Mucosa of rectum (tissue), 2 donors: ENCODE data around the gene RAD50.

Source experiments
- H3K27ac ChIP-seq, 2 donors: one replicate each; pipeline ENCODE4 v1.7.0; 2013; ENCODE audit warnings: inconsistent platforms in 2 of 2, low read depth in 2 of 2, low read length in 2 of 2
- H3K27me3 ChIP-seq, 2 donors: one replicate each; pipeline ENCODE4 v1.7.0; 2013; ENCODE audit warnings: low read length in 2 of 2; ENCODE audit not compliant: control insufficient read depth in 2 of 2, insufficient read depth in 2 of 2
- H3K36me3 ChIP-seq, 2 donors: one replicate each; pipeline ENCODE4 v1.7.0; 2013; ENCODE audit warnings: low read length in 2 of 2; ENCODE audit not compliant: control insufficient read depth in 2 of 2, insufficient read depth in 2 of 2
- H3K4me1 ChIP-seq, 2 donors: one replicate each; pipeline ENCODE4 v1.7.0; 2013; ENCODE audit warnings: low read length in 2 of 2, mild to moderate bottlenecking in 1 of 2; ENCODE audit not compliant: control insufficient read depth in 2 of 2, insufficient read depth in 2 of 2
- H3K4me3 ChIP-seq, 2 donors: one replicate each; pipeline ENCODE4 v1.7.0; 2013; ENCODE audit warnings: low read length in 2 of 2
- H3K9ac ChIP-seq, 2 donors: one replicate each; pipeline ENCODE4 v1.7.0; 2013; ENCODE audit warnings: low read length in 2 of 2, low read depth in 1 of 2, mild to moderate bottlenecking in 1 of 2
- H3K9me3 ChIP-seq, 2 donors: one replicate each; pipeline ENCODE4 v1.7.0; 2013; ENCODE audit warnings: low read length in 2 of 2; ENCODE audit not compliant: control insufficient read depth in 2 of 2
- donor health status: healthy.
- donor health status: Normal muscosa, but diverticular disease.

RAD50 gene

DNA sequence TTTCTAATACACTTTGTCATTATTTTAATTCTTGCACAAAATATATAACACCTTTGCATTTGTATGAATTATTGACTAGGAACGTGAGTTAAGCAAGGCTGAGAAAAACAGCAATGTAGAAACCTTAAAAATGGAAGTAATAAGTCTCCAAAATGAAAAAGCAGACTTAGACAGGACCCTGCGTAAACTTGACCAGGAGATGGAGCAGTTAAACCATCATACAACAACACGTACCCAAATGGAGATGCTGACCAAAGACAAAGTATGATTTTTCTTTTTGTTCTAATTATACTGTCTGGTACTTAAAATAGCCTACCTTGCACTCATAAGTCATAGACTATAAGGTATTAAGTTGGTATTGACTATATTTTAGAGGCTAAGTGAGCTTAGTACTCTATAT lies 34.4 kb downstream of the RAD50 start:
- Histone ChIP-seq H3K27ac (no peak overlapping the region), H3K36me3 (peaks cover 58 to 68% of the 10 kb centered on the region in 2 donors), H3K4me3 (no peak overlapping the region), H3K9me3 (no peaks in the 10 kb centered on the region), H3K4me1 (no peaks in the 10 kb centered on the region), H3K9ac (no peak overlapping the region), H3K27me3 (no peaks in the 10 kb centered on the region)

DNA sequence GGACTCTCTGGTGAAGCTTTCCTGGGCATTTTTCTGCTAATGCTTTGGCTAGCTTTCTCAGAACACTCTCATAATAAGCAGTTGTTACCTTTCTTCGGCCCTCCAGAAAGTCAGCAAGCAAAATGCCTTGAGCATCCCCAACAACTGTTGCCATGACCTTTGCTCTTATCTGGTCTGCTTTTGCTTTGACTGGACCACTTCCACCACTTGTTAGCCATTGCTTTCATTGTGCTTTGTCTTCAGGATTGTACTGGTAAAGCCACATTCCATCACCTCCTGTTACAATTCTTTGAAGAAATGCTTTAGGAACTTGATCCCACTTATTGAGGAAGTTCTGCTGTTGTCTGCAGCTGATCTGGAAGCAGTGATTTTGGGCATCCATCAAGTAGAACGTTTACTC lies 35.7 kb downstream of the RAD50 start:
- no peaks in the 10 kb centered on the region for H3K9me3 ChIP-seq
- H3K27ac ChIP-seq: no peak overlapping the region
- no peaks in the 10 kb centered on the region for H3K4me1 ChIP-seq
- H3K4me3 ChIP-seq: no peak overlapping the region
- H3K9ac ChIP-seq: no peak overlapping the region
- peaks cover 62 to 66% of the 10 kb centered on the region in 2 donors for H3K36me3 ChIP-seq
- H3K27me3 ChIP-seq: no peaks in the 10 kb centered on the region

DNA sequence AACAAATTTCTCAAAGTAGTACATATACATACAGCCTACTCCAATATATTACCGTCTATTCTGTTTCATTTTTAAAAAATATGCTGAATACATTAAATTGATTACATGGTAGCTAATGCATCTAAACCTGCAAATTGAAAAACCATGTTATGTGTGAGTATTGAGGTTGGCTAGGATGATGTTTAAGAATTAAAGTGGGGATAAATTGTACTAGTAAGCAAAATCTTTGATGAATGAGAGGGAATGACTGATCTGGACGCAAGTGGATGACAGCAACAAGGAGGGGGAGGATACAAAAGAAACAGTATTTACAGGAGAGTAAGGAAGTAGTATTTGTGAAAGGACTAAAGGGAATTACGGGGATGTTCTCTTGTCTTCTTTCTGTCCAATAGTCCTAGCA lies 37.4 kb downstream of the RAD50 start:
- no peaks in the 10 kb centered on the region for H3K4me1 ChIP-seq
- H3K27ac ChIP-seq: no peak overlapping the region
- H3K4me3 ChIP-seq: no peak overlapping the region
- peaks cover 58 to 64% of the 10 kb centered on the region in 2 donors for H3K36me3 ChIP-seq
- no peak overlapping the region for H3K9ac ChIP-seq
- no peaks in the 10 kb centered on the region for H3K9me3 ChIP-seq
- H3K27me3 ChIP-seq: no peaks in the 10 kb centered on the region

DNA sequence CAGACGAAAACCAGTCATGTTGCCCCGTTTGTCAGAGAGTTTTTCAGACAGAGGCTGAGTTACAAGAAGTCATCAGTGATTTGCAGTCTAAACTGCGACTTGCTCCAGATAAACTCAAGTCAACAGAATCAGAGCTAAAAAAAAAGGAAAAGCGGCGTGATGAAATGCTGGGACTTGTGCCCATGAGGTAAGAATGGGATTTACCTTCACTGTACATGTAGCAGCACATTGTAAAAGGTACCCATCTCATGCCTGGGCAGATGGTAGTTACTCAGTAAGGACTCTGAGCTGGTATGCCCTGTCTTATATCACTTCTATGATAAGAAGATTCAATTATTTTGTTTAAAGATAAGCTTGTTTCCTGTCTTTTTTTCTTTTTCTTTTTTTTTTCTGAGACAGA lies 38.8 kb downstream of the RAD50 start:
- Histone ChIP-seq H3K4me3 (no peak overlapping the region), H3K27me3 (no peaks in the 10 kb centered on the region), H3K36me3 (peaks cover 62 to 68% of the 10 kb centered on the region in 2 donors), H3K27ac (no peak overlapping the region), H3K9ac (no peak overlapping the region), H3K4me1 (no peaks in the 10 kb centered on the region), H3K9me3 (no peaks in the 10 kb centered on the region)

DNA sequence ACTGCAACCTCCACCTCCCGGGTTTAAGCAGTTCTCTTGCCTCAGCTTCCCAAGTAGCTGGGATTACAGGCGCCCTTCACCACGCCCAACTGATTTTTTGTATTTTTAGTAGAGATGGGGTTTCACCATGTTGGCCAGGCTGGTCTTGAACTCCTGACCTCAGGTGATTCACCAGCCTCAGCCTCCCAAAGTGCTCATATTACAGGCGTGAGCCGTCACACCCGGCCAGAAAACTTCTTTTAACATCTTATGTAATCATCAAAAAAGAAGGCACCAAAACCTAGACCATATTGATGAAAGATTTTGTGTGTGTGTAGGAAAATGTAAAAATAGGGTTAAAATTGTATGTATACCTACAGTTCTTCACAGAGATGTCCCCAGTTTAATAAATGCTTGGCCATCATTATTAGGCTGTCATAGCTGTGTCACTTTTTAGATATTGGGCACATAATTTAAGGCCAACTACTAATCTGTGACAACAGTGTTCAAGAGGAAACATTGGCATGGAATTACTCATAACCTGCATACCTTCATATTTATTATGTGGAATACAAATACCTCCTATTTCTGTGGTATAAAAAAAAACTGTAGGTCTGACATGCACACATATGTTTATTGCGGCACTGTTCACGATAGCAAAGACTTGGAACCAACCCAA lies 44.4 kb downstream of the RAD50 start:
- Histone ChIP-seq H3K9me3 (no peaks in the 10 kb centered on the region), H3K4me1 (no peaks in the 10 kb centered on the region), H3K27ac (no peak overlapping the region), H3K4me3 (no peak overlapping the region), H3K9ac (no peak overlapping the region), H3K36me3 (peaks cover 40 to 55% of the 10 kb centered on the region in 2 donors), H3K27me3 (no peaks in the 10 kb centered on the region)

DNA sequence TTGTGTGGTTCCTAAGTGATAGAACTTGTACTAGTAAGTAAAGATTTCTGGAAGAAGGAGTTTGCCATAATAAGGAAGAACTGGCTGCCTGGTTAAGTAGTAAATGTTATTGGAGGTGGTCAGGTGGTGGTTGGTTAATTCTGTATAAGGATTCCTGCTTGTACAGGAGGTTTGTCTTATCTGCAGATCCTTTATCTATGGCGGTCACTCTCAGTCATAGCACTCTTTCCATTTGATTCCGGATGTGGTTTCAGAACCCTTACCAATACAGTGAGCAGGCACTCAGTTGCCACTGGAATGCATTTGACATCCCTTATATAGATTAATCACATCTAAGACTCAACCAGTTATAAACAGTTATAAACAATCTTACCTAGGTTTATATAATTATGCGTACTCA lies 50.3 kb downstream of the RAD50 start:
- no peak overlapping the region for H3K4me3 ChIP-seq
- H3K4me1 ChIP-seq: no peaks in the 10 kb centered on the region
- no peaks in the 10 kb centered on the region for H3K9me3 ChIP-seq
- peaks cover 40 to 44% of the 10 kb centered on the region in 2 donors for H3K36me3 ChIP-seq
- no peak overlapping the region for H3K9ac ChIP-seq
- H3K27me3 ChIP-seq: no peaks in the 10 kb centered on the region
- H3K27ac ChIP-seq: no peak overlapping the region

DNA sequence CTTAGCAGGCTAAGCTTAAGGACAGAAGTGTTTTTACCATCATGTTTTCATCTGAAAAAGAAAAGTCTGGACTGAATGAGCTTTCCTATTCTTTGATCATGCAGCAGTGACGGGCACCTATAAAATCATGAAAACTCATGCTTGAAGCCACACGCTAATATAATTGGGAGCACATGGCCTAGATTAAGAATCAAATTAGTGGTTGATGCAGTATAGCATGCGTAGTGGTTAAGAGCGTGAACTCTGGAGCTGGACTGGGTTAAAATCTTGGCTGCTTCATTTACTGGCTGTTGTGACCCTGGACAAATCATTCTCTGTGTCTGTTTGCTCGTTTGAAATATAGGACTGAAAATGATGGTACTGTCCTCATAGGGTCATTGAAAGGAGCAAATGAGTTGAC lies 51.3 kb downstream of the RAD50 start:
- no peak overlapping the region for H3K27ac ChIP-seq
- no peaks in the 10 kb centered on the region for H3K4me1 ChIP-seq
- no peak overlapping the region for H3K9ac ChIP-seq
- no peaks in the 10 kb centered on the region for H3K27me3 ChIP-seq
- H3K9me3 ChIP-seq: no peaks in the 10 kb centered on the region
- H3K4me3 ChIP-seq: no peak overlapping the region
- peaks cover 40 to 42% of the 10 kb centered on the region in 2 donors for H3K36me3 ChIP-seq

DNA sequence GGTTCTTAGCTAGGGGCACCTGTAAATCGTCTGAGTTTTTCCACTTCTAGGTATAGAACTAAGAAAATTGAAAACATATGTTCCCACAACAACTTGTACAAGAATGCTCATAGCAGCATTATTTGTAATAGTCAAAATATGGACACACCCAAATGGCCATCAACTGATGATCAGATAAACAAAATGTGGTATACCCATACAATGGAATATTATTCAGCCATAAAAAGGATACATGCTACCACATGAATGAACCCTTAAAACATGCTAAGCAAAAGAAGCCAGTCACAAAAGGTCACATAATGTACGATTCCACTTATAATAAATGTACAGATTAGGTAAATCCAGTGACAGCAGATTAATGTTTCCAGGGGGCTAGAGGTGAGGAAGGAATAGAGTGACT lies 55.2 kb downstream of the RAD50 start:
- H3K9ac ChIP-seq: no peak overlapping the region
- peaks cover 45 to 52% of the 10 kb centered on the region in 2 donors for H3K36me3 ChIP-seq
- H3K4me3 ChIP-seq: no peak overlapping the region
- no peaks in the 10 kb centered on the region for H3K9me3 ChIP-seq
- H3K27ac ChIP-seq: no peak overlapping the region
- no peaks in the 10 kb centered on the region for H3K27me3 ChIP-seq
- no peaks in the 10 kb centered on the region for H3K4me1 ChIP-seq

DNA sequence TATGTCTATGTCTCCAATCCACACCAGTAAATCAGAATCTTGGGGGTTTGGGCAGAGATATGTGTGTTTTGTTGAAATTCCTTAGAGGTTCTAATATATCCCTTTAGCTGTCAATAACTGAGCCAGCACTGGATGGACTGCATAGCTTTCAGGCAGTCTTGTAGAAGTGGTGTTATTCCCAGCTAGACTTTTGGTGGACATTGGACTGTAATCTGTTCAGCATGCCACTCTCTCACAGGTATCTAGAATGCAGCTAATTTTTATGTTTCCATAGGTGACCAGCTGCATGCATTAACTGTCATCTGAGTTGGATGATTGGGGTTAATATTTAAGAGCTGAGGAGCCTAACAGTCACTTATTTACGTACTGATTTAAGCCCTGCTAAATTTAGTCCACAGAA lies 56.1 kb downstream of the RAD50 start:
- no peak overlapping the region for H3K27ac ChIP-seq
- H3K9ac ChIP-seq: no peak overlapping the region
- no peaks in the 10 kb centered on the region for H3K27me3 ChIP-seq
- peaks cover 53 to 56% of the 10 kb centered on the region in 2 donors for H3K36me3 ChIP-seq
- no peak overlapping the region for H3K4me3 ChIP-seq
- H3K4me1 ChIP-seq: no peaks in the 10 kb centered on the region
- no peaks in the 10 kb centered on the region for H3K9me3 ChIP-seq

DNA sequence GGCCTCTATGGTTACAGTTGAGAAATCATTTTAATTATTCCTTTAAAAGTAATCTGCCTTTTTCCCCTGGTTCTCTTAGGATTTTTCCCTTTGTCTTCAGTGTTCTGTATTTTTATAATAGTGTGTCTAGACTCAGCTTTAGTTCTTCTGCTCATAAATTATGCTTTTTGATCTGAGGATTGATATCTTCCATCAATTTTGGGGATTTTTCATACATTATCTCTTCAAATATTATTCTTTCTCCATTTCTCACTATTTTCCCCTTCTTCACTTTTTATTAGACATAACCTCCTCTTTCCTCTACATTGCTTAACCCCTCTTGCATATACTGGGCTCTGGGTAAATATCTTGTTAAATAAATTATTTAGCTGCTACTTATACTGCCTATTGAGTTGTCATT lies 64.9 kb downstream of the RAD50 start:
- Histone ChIP-seq H3K4me3 (no peak overlapping the region), H3K27me3 (no peaks in the 10 kb centered on the region), H3K4me1 (no peaks in the 10 kb centered on the region), H3K27ac (no peak overlapping the region), H3K36me3 (peaks cover 29 to 34% of the 10 kb centered on the region in 2 donors), H3K9ac (no peak overlapping the region), H3K9me3 (no peaks in the 10 kb centered on the region)

DNA sequence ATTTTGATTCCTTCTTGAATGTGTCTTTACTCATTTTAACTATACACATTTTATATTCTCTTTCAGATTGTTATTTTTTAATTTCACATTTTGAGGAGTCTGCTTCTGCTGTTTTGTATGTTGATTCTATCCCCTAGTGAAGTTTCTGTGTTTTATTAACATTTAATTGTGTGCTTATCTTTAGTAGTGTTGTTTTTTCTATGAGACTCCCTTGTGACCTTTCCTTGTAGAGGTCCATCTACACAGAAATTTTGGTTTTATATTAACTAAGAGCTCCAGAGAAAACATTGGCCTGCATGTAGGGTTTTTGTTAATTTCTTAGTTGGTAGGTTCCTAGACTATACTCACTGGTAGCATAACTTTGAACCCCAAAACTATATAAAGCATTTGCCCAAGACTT lies 65.8 kb downstream of the RAD50 start:
- Histone ChIP-seq H3K9me3 (no peaks in the 10 kb centered on the region), H3K36me3 (peaks cover 26 to 27% of the 10 kb centered on the region in 2 donors), H3K27me3 (no peaks in the 10 kb centered on the region), H3K4me3 (no peak overlapping the region), H3K9ac (no peak overlapping the region), H3K27ac (no peak overlapping the region), H3K4me1 (peaks cover 0 to 3% of the 10 kb centered on the region in 2 donors)
